SK-N-SH treated with all-trans-retinoic acid at 6 μM for 48 hours (cell line): ENCODE measurements around the gene ILKAP.

Experiments used
- ATAC-seq: fragments of 200-7000 bp; cut with Tn5 transposase; 3 replicates; pipeline ENCODE4 v1.9.1; 2020; ENCODE audit warnings: mild to moderate bottlenecking, moderate library complexity
- ARNTL ChIP-seq: fragments of 450-650 bp; formaldehyde crosslinking; IDR thresholded peaks from 2 replicates; pipeline ENCODE4 v1.5.0; 2020; ENCODE audit warnings: low read depth, mild to moderate bottlenecking, moderate library complexity, borderline replicate concordance
- BACH2 ChIP-seq: fragments of 250-450 bp; sonication (Bioruptor Pico); IDR thresholded peaks from 2 replicates; pipeline ENCODE4 v1.9.0; 2021; ENCODE audit warnings: mild to moderate bottlenecking, borderline replicate concordance
- CREB5 ChIP-seq: fragments of 250-450 bp; sonication (Bioruptor Pico); IDR thresholded peaks from 2 replicates; pipeline ENCODE4 v1.5.1; 2020; ENCODE audit warnings: low read depth, mild to moderate bottlenecking, moderate library complexity
- CSDC2 ChIP-seq: fragments of 250-450 bp; sonication (Bioruptor Pico); IDR thresholded peaks from 2 replicates; pipeline ENCODE4 v1.5.0; 2020; ENCODE audit warnings: mild to moderate bottlenecking, moderate library complexity
- CSRNP3 ChIP-seq: fragments of 250-450 bp; sonication (Bioruptor Pico); IDR thresholded peaks from 2 replicates; pipeline ENCODE4 v1.5.1; 2021; ENCODE audit warnings: mild to moderate bottlenecking, moderate library complexity
- ESRRG ChIP-seq: fragments of 250-450 bp; sonication (Bioruptor Pico); IDR thresholded peaks from 2 replicates; pipeline ENCODE4 v1.6.1; 2021; ENCODE audit warnings: mild to moderate bottlenecking
- GLIS3 ChIP-seq: fragments of 250-450 bp; sonication (Bioruptor Pico); IDR thresholded peaks from 2 replicates; pipeline ENCODE4 v1.5.0; 2020; ENCODE audit warnings: mild to moderate bottlenecking, moderate library complexity
- ISL1 ChIP-seq: fragments of 250-450 bp; sonication (Bioruptor Pico); IDR thresholded peaks from 2 replicates; pipeline ENCODE4 v2.1.2; 2022; ENCODE audit warnings: mild to moderate bottlenecking, moderate library complexity
- OSR1 ChIP-seq: fragments of 250-450 bp; sonication (Bioruptor Pico); IDR thresholded peaks from 2 replicates; pipeline ENCODE4 v1.8.0; 2022; ENCODE audit warnings: moderate library complexity, mild to moderate bottlenecking, inconsistent platforms
- PATZ1 ChIP-seq: fragments of 250-450 bp; sonication (Bioruptor Pico); IDR thresholded peaks from 2 replicates; pipeline ENCODE4 v1.8.0; 2020; ENCODE audit warnings: mild to moderate bottlenecking, moderate library complexity, borderline replicate concordance
- POU6F1 ChIP-seq: fragments of 250-450 bp; sonication (Bioruptor Pico); IDR thresholded peaks from 2 replicates; pipeline ENCODE4 v1.8.0; 2021; ENCODE audit warnings: low read depth, mild to moderate bottlenecking, moderate library complexity, borderline replicate concordance
- RARB ChIP-seq: fragments of 250-450 bp; sonication (Bioruptor Pico); IDR thresholded peaks from 2 replicates; pipeline ENCODE4 v1.8.0; 2021; ENCODE audit warnings: mild to moderate bottlenecking, moderate library complexity
- SNAI2 ChIP-seq: fragments of 250-450 bp; sonication (Bioruptor Pico); IDR thresholded peaks from 2 replicates; pipeline ENCODE4 v1.5.0; 2020; ENCODE audit warnings: mild to moderate bottlenecking, moderate library complexity
- TCF4 ChIP-seq: fragments of 250-450 bp; sonication (Bioruptor Pico); IDR thresholded peaks from 2 replicates; pipeline ENCODE4 v1.8.0; 2021; ENCODE audit warnings: mild to moderate bottlenecking, moderate library complexity, borderline replicate concordance
- TOX ChIP-seq: fragments of 250-450 bp; sonication (Bioruptor Pico); IDR thresholded peaks from 2 replicates; pipeline ENCODE4 v1.8.0; 2021; ENCODE audit warnings: mild to moderate bottlenecking, moderate library complexity, borderline replicate concordance
- TSHZ2 ChIP-seq: fragments of 250-450 bp; sonication (Bioruptor Pico); IDR thresholded peaks from 2 replicates; pipeline ENCODE4 v1.5.0; 2020; ENCODE audit warnings: mild to moderate bottlenecking, moderate library complexity
- ZC3H10 ChIP-seq: fragments of 250-450 bp; sonication (Bioruptor Pico); IDR thresholded peaks from 2 replicates; pipeline ENCODE4 v1.5.1; 2021; ENCODE audit warnings: mild to moderate bottlenecking, moderate library complexity
- ZFP3 ChIP-seq: fragments of 250-450 bp; sonication (Bioruptor Pico); IDR thresholded peaks from 2 replicates; pipeline ENCODE4 v1.5.0; 2020; ENCODE audit warnings: mild to moderate bottlenecking, moderate library complexity
- ZFP30 ChIP-seq: fragments of 450-650 bp; formaldehyde crosslinking; IDR thresholded peaks from 2 replicates; pipeline ENCODE4 v1.5.0; 2022; ENCODE audit warnings: mild to moderate bottlenecking, moderate library complexity
- ZNF565 ChIP-seq: fragments of 450-650 bp; formaldehyde crosslinking; conservative IDR thresholded peaks from 2 replicates; pipeline ENCODE4 v1.5.0; 2020; ENCODE audit warnings: low read depth, mild to moderate bottlenecking, moderate library complexity
- ZNF70 ChIP-seq: fragments of 450-650 bp; formaldehyde crosslinking; IDR thresholded peaks from 2 replicates; pipeline ENCODE4 v1.5.0; 2020; ENCODE audit warnings: mild to moderate bottlenecking, moderate library complexity
- ZNF8 ChIP-seq: fragments of 450-650 bp; formaldehyde crosslinking; IDR thresholded peaks from 2 replicates; pipeline ENCODE4 v1.5.0; 2020; ENCODE audit warnings: mild to moderate bottlenecking, moderate library complexity

Gene ILKAP

GRCh38 chr2:238235331-238235732, 31.8 kb upstream of the ILKAP start:
- TF ChIP-seq ZNF8 (CRISPR knock-in tag) (no peak), TSHZ2 (CRISPR knock-in tag) (no peak), ESRRG (CRISPR knock-in tag) (no peak), CREB5 (CRISPR knock-in tag) (no peak), ZNF565 (CRISPR knock-in tag) (no peak), ARNTL (CRISPR knock-in tag) (no peak), SNAI2 (CRISPR knock-in tag) (no peak), ISL1 (CRISPR knock-in tag) (no peak), CSDC2 (no peak), ZFP30 (CRISPR knock-in tag) (no peak), RARB (no peak), BACH2 (no peak), CSRNP3 (CRISPR knock-in tag) (no peak), ZNF70 (CRISPR knock-in tag) (no peak), GLIS3 (no peak), TOX (CRISPR knock-in tag) (no peak), OSR1 (CRISPR knock-in tag) (no peak), ZFP3 (CRISPR knock-in tag) (no peak), PATZ1 (CRISPR knock-in tag) (no peak), TCF4 (CRISPR knock-in tag) (no peak)
- TF ChIP-seq, all 23 proteins: peak for 0
- ATAC-seq = no peak

- ATAC-seq = no peak
- TF ChIP-seq ZNF70 (CRISPR knock-in tag) (no peak), TSHZ2 (CRISPR knock-in tag) (no peak), CSDC2 (no peak), CREB5 (CRISPR knock-in tag) (no peak), TCF4 (CRISPR knock-in tag) (no peak), POU6F1 (CRISPR knock-in tag) (no peak), ZFP3 (CRISPR knock-in tag) (no peak), ZNF565 (CRISPR knock-in tag) (no peak), SNAI2 (CRISPR knock-in tag) (no peak), BACH2 (no peak), ZFP30 (CRISPR knock-in tag) (no peak), CSRNP3 (CRISPR knock-in tag) (no peak), RARB (no peak), ISL1 (CRISPR knock-in tag) (no peak), ZC3H10 (CRISPR knock-in tag) (no peak)
These were observed 30.1 kb upstream of the ILKAP start for GRCh38 chr2:238233625-238234024.
